Hepatic stellate cell (primary cell): ENCODE data around the gene PDZD4.

ENCODE experiments used
- DNase-seq: peaks from one replicate; pipeline ENCODE4 v3.0.0; 2011; ENCODE audit warnings: low spot score

Gene PDZD4

DNA sequence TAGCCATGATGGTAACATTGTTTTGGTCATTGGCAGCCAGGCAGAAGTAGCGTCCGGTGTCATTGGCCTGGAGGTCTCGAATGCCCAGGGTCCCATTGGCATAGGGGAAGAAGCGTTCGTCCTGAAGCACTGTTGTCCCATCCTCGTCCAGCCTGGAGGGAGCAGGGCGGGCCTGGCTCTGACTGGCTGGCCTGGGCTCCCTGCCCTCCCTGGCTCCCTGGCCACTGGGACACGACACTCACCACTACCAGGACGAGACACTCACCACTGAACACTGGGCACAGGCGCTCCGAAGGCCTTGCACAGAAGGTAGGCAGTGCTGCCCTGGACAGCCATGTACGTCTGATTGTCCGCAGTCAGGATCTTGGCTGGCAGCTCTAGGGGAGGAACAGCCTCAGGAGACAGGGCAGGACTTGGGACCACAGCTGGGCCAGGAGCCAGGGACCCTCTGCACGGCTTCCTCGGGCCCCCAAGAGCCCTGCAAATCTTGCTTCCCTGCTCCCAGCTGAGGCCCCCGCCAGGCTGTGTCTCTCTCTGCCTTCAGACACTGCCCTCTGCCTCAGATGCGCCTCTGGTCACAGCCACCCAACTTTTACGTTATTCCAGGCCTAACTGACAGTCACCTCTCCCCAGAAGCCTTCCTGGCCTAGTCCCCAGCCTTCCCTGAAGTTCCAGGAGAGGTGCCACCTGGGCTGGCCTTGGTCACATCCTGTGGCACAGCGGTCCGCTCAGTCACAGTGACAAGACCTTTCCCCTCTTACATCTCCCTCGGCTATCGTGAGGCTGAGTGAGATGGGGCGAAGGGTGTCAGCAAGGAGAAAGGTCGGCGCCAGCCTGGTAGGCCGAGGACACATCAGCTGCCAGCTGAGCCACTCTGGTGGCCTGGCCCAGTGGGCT lies 38.5 kb upstream of the PDZD4 start:
- DNase-seq: no peak

DNA sequence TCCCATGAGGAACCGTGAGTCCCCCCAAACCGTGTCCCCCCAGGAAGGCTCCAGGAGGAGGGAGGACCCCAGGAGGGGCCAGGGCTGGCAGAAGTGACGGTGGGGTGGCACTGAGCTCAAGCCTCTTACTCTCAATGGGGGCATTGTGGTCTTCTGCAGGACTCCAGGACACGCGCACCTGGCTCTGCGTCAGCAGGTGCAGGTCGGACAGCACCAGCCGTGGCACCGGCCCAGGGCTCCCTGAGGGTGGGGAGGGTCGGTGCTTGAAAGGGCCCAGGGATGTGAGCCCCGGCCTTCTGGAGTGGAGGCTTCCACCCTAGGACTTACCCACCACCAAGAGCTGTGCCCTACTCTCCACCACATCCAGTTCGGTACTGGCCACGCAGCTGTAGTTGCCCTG lies 37.3 kb upstream of the PDZD4 start:
- no peak for DNase-seq

DNA sequence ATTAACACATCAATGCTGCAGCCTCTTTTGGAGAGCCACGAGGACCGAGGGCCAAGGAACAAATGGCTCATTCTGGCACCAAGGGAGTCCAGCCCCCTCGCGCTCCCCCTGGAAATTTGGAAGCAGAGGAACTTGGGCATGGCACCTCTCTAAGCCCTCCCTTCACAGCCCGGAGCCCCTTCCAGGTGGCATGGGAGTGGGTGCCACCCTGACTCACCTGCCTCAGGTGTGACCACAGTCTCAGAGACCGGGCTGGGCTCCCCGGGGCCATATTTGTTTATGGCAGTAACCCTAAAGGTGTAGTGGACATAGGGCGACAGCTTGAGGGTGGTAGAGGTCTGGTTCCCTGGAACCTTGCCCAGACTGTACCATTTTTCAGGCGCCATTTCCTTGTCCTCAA lies 36.8 kb upstream of the PDZD4 start:
- no peak for DNase-seq

DNA sequence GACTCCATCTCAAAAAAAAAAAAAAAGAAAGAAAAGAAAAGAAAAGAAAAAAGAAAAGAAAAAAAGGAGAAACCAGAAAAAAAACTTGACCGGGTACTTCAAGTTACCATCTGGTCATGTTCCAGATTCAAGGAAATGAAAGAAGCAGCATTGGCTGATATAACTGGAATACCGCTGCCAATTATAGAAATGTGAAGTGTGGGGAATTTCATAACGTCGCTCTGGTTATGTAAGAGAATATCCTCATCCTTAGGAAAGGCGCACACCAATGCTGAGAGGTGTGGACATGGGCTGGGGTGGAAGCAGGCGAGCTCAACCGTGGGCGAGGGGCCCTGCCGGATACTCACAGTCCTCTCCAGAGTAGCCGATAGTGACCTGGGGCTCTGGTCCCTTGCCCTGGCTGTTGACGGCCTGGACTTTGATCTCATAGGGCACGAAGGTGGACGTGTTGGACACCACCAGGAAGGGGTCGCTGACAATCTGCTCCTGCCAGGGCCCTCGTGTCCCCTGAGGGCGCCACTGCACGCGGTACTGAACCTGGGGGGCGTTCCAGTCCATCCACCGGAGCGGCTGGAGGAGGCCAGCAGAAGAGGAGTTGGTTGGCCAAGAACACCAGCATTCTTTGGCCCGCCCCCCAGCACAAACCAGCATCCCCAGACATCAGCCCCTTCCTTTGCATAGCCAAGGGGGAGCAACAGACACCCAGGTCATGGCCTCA lies 36.1 kb upstream of the PDZD4 start:
- DNase-seq: no peak

DNA sequence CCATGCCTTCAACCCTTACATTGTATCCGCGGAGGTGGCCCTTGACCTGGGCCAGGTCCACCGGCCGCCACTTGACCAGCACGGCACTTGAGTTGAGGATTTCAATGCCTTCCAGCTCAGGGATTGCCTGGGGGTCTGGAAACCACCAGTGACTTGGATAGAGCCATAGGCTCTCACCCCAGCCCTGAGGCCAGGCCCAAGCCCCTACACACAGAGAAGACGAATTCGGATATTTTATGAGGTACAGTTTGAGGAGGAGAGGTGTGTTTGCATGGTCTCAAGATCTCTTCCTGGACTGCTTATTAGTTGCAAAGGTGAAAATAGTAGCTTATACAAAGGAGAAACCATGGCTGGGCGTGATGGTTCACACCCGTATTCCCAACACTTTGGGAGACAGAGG lies 35.3 kb upstream of the PDZD4 start:
- DNase-seq: peak; percentile 2

DNA sequence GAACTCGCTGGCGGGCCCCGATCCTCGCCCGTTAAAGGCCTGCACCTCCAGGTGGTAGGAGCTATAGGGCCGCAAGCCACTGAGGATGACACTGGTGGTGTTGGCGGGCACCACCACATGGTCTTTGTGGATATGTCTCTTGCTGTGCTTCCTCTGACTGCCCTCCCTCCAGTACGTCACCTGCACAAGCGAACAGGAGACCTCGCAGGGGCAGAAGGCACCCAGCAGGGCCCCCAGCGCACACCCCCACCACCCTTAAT lies 34.9 kb upstream of the PDZD4 start:
- peak; percentile 4 for DNase-seq

DNA sequence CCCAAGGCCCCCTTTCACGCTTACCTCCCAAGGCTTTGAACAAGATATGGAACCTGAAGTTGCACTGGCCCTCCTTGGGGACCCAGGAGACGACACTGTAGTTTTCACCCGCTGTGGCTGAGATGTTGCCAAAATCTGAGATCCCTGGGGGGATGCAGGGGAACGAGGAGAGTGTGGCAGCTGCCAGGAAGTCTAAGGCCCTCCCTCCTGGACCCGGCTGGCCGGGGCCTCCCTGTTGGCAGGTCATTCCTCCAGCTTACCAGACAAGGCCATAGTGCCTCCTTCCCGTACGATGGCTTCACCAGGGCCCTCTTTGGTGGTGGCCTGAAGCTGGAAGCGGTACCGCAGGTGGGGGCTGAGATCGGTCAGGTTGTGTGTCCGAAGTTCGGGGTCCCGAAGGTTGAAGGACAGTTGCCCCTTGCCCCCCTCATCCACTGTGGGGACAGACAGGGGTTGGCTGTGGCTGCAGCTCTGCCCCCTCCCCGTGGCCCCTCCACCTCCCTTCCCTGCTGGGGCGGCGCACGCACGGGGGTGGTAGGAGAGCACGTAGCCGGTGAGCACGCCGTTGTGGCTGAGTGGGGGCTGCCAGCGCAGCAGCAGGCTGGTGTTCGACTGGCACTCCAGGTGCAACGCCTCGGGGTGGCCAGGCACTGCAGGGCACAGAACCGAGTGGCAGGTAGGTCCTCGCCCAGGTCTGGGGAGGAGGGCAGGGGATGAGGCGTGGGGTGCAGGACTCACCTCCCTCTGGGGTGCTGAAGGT lies 34.4 kb upstream of the PDZD4 start:
- DNase-seq: peak; percentile 6

DNA sequence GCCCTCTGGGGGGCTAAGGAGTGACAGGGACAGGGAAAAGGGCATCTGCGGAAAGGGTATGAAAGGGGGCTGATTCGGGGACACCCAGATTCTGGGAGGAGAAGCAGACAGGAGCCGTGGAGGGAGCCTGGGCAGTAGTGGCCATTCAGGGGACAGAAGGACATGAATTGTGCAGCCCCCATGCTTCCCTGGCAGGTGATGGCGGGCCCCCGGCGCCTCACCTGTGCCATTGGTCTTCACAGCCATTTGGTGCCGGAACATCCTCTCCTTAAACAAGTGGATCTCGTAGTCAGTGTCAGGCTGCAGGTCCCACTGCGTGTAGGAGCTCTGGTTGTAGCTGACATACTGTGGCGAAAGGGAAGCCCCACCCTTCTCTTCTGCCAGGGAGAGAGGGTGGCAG lies 33.8 kb upstream of the PDZD4 start:
- peak; percentile 3 for DNase-seq

DNA sequence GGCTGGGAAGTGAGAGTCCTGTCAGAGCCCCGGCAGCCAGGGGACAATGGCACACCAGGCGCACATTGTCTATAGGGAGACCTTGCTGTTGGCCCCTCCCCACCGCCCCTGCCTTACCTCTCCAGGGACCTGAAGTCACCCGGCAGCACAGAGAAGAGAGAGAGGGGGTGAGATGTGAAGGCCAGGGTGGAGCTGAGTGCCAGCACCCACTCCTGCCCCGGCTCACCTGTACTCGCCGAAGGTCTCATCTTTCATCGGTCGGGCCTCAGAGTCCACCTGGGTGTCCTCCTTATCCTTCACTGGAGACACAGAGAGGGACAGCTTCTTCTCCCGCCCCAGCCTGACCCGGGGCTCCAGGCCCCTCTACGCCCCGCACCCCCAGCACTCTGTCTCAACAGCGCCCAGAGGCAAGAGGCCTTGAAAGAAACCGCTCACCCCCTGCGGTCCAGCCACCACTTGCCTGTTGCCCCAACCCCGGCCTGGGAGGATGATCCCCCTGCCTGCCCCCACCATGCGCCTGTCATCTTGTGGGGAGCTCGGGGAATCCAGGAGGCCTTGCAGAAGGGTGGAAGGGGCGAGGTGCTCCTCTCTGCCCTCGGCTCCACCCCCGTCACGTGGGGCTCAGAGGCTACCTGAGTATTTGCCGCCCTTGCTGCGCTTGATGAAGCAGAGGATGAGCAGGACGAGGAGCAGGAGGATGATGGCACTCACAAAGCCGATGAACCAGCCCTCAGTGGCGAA lies 33.1 kb upstream of the PDZD4 start:
- DNase-seq: peak; percentile 3

DNA sequence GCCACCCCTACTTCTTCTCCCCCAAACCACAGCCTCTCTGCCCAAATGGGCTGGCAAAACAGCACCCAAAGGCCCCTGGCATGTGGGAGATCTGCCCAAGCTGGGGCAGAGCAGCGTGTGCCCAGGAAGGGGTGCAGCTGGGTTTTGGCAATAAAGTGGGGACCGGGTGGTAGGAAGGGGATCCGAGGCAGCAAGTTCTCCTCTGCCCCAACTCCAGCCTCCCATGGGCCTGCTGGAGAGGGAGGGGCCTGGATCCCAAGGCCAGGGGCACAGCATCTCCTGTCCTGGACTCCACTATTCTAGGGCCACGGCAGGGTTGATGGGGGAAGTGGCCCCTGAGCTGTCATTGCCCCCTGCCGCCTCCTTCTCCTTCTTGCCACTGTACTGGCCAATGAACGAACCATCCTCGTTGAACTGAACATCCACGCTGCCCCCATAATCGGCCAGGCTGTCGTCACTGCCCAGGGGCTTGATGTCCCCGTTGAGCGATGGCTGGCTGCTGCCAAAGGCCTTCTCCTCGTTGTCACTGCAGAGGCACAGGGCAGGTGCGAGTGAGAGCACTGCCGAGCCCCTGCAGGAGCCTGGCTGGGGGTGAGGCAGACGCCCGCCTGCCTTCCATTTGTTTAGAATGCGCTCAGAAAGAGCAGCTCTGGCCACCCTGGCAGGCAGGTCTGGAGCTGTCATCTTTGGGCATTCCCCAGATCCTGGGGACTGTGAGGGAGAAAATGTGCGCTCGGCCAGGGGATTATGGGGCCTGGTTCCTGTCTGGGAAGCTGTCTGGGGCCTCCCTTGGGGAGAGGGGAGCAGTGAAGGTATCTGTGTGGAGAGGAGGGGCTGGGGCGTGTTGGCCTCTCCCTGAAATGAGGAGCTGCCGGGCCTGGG lies 32.3 kb upstream of the PDZD4 start:
- DNase-seq: peak; percentile 4

DNA sequence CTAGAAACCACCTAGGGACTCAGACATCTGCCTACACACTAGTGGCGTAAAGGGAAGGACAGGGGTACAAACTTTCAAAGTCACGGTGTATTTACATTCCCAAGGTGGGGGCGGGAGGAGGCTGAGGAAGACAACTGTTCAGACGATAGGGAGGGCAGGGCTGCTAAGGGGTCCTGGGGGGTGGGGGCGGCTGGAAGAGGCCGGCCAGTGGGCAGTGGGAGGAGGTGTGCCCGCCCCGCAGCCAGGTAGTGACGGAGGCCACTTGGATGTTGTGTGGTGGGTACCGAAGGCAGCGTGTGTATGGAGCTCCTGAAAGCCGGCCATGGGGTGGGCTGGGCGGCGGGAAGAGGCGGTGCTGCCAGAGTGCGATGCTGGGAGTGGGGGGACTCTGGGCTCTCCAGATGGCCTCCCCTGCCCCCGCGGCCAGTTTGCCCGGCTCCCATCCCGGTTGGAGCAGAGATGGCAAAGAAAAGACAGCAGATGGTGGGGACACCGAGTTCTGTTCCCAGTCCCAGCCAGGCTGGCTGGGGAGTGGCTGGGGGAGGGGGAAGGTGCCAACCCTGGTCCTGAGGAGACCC lies 31.5 kb upstream of the PDZD4 start:
- DNase-seq: no peak

DNA sequence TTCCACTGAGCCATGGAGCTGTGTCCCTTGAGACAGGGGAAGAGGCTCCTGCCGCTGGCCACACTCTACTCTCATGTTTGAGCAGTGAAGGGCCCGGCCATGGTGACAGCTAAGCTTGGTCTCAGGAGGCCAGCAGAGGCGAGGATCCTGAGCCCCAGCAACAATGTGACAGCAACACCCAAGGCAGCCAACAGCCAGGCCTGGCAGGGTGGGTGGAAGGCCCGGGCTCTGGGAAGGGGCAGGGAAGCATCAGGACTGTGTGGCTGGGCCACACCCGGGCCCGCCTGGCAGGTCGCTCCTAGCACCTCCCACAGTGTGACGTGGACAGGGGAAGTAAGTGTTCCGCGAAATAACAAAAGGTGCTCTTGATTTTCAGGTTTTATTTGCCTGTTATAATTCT lies 30.8 kb upstream of the PDZD4 start:
- DNase-seq: no peak

DNA sequence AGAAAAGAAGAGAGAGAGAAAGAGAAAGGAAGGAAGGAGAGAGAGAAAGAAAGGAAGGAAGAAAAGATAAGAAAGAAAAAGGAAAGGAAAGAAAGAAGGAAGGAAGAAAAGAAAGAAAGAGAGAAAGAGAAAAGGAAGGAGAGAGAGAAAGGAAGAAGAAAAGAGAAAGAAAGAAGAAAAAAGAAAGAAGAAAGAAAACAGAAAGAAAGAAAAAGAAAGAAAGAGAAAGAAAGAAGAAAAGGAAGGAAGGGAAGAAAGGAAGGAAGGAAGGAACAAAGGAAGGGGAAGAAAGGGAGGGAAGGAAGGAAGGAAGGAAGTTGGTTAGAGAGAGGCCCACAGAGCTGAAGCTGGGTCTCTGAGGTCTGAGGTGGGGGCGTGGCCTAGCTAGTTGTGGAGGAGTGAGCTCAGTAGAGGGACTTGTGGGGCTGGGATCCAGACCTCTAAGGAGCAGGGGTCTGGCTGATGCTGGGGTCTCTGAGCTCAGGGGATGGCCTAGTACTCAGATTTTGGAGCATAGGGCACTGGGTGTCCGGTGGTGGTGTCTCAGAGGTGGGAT lies 27.1 kb upstream of the PDZD4 start:
- DNase-seq: no peak

DNA sequence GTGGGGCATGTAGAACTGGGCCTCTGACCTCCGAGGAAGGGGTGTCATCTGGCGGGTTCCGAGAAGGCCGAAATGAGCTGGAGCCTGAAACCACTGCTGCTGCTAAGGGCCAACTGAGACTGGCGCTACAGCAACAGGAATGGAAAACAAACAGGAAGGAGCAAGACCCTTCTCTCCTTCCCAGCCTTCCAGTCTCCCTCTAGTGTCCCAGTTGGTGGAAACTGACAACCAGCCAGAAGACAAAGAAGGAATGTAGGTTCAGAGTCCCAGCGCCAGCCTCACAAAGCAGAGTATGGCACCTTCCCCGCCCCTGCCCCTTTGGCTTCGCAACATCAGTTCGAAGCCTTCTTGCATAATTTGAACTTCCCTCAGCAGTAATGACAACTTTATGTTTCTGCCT lies 24.4 kb upstream of the PDZD4 start:
- DNase-seq: no peak

DNA sequence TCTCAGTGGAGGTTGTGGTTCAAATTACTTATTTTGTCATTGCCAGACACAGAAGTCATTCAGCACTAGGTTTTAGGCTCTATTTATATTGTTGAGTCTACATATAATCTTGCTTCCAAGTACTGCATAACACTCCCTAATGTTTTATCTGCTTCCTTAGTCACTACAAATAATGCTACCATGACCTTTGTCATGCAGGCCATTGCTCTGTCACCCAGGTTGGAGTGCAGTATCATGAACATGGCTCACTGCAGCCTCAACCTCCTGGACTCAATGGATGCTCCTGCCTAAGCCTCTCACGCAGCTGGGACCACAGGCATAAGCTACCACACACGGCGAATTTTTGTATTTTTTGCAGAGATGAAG lies 23.5 kb upstream of the PDZD4 start:
- no peak for DNase-seq

DNA sequence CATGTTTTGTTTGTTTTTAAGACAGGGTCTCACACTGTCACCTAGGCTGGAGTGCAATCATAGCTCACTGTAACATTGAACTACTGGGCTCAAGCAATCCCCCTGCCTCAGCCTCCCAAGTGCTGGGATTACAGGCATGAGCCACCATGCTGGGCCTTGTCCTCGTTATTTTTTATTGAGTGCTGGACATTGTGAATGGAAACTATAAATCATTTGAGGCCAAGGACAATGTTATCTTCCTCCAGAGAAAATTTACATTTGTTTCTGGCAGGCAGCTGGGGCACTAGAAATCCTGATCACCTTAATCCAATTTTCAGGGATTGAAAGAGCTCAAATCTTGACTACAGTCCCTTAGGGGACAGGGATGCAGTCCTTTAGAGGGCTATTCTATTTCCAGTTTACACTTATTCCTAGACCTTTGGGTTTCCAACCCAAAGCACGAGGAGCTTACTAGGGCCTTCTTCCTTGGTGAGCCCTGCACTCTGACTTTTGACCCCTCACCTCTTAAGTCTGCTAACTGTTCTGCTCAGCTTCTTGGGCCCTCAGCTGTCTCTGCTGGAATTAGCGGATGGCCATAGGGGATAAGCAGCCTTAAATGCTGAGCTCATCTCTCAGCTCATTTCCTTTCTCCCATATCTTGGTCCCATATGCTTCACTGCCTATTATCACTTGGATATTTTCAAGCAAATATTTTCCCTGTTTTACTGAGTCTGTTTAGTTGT lies 23.0 kb upstream of the PDZD4 start:
- DNase-seq: no peak

DNA sequence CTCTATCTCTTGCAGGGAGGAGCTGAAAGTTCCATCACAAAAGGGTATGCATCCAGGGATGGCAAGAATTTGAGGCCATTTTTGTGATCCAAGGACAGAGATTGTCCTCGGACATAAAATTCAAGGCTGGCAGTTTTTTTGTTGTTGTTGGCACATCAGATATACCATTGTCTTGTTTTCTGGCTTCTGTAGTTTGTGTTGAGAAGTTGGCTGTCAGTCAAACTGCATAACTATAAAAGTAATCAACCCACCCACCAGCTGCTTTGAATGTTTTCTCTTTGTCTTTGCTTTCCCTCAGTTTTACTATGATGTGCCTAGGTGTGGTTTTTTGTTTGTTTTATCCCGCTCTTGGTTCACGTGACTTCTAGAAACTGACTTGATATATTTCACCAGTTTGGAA lies 21.6 kb upstream of the PDZD4 start:
- DNase-seq: no peak

DNA sequence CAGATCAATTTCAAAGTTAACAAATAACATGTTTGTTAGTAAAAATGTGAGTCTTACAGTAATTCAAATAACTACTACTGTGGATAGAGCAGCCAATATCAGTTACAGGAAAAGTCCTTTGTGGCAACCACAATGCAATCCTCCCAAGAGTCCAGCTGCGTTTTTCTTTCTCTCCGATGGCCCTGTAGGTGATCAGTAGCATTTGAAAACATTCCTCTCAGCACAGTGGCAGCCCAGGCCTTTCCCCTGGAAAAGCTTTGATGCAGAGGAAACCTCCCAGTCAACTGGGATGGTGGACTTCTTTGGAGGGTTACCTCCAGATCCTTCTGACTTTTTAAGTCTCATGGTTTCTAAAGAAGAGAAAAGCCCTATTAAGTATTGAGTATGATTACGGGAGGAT lies 18.0 kb upstream of the PDZD4 start:
- DNase-seq: no peak

DNA sequence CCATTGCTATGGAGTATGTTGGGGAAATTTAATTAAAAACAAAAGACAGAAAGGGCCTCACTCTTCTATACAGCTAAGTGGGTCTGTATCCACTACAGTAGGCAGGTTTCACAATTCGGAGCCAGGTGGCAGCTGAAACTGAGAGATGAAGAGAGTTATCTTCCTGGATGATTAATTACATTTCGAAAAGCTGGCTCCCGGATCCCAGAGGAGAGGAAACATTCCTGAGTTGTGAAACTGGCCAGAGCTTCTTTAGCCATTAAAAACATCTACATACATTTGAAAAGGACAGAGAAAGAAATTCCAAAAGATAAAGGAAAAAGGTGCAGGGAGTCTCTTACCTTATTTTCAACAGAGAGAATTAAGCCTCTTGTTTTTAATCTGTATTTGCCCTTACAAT lies 15.5 kb upstream of the PDZD4 start:
- DNase-seq: no peak

DNA sequence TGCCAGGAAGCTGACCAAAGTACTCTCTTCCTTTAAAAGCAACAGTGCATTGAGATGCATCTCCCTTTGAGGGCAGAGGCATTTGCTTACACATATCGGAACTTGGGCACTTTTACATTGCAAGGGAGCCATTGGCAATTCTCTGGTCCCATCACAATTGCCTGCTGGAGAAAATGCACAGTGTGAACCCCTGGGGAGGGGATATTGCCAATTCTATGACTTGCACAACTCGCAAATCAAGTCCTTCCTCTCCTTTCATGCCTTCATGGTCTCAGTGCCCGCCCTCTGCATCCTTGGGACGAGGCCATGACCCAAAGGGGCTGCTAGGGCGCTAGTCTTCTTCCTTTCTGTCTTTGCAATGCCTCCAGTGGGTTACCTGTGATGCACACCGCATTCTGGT lies 14.9 kb upstream of the PDZD4 start:
- DNase-seq: no peak
